ENCODE results near the gene CEP170B.
A peak's percentile ranks its signal among the peaks of the same experiment; 100 is the strongest.

Gene CEP170B

DNA sequence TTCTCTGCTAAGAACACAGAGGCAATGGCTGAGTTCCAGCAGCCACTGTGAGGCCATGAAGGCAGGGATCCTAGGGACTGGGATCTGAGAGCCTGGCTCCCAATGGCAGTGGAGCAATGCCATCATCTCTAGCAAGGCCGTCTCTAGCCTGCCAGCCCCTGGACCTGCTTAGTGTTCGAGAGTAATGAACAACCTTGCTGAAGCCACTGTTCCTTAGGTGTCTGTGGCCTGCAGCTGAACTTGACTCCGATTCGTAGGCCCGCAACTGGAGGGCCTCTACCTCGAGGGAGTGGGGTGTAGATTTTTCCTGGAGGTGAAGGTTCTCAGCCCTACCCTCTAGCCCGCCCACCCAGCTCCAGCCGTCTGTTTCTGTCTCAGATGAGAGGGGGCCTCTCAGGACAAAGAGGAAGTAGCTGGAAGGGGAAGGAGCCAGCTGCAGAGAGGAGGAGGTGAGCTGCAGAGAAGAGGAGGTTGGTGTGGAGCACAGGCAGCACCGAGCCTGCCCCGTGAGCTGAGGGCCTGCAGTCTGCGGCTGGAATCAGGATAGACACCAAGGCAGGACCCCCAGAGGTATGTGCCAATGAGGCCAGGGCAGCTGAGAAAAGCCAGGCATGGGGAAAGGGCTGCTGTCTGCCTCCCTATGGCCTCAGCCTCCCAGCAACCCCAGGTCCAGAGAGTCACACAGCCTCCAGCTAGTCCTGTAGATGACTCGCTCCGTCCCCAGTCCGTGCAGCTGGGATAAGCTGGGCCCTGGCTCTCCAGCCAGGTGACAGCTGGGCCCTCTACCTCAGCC, 59.5 kb downstream of the CEP170B start, which contains the start of gene PLD4:
Gene PLD4, plus strand, starts transcription at position 459 of the 793 bp plus-strand sequence. CDS start 2,262 bp downstream, outside the sequence.
- no peaks in the 10 kb centered on the region for H4K20me1 ChIP-seq (ENCODE audit: control insufficient read depth, insufficient read depth, low read depth, low read length)
- H3K4me2 ChIP-seq (ENCODE audit: low read length): peak within 1 kb of the TSS; percentile 97
- H3K9me3 ChIP-seq (ENCODE audit: control insufficient read depth, insufficient read depth, low read length): peaks cover 7% of the 10 kb centered on the region; the same call in 1 of the 2 replicates
- no peaks in the 10 kb centered on the region for H3K9me2 ChIP-seq (replicated peaks; ENCODE audit: control insufficient read depth, low read length)
- H3K79me2 ChIP-seq (ENCODE audit: control insufficient read depth, low read length): 0 out of 2 replicates have a peak, but pooled peaks cover 4% of the 10 kb centered on the region
- H3K4me1 ChIP-seq (ENCODE audit: control insufficient read depth, low read length): peaks cover 56% of the 10 kb centered on the region
- no peak for TF ChIP-seq CTCF (IDR thresholded peaks at IDR 0.05; ENCODE audit: low read depth, low read length, poor library complexity, severe bottlenecking)
- no peak for TF ChIP-seq EZH2phosphoT487 (IDR thresholded peaks at IDR 0.05; ENCODE audit: borderline replicate concordance, low read length)
- peak within 1 kb of the TSS; percentile 78 for H3K27ac ChIP-seq (ENCODE audit: low read depth, low read length)
- H3K36me3 ChIP-seq (ENCODE audit: control insufficient read depth, low read length): no peaks in the 10 kb centered on the region
- peak within 1 kb of the TSS; percentile 74 for H3K4me3 ChIP-seq (ENCODE audit: low read length)
- H3F3A ChIP-seq (ENCODE audit: control insufficient read depth, insufficient read depth): peaks cover 8% of the 10 kb centered on the region
- H3K27me3 ChIP-seq (ENCODE audit: control insufficient read depth, low read length): 0 out of 2 replicates have a peak, but pooled peaks cover 2% of the 10 kb centered on the region

DNA sequence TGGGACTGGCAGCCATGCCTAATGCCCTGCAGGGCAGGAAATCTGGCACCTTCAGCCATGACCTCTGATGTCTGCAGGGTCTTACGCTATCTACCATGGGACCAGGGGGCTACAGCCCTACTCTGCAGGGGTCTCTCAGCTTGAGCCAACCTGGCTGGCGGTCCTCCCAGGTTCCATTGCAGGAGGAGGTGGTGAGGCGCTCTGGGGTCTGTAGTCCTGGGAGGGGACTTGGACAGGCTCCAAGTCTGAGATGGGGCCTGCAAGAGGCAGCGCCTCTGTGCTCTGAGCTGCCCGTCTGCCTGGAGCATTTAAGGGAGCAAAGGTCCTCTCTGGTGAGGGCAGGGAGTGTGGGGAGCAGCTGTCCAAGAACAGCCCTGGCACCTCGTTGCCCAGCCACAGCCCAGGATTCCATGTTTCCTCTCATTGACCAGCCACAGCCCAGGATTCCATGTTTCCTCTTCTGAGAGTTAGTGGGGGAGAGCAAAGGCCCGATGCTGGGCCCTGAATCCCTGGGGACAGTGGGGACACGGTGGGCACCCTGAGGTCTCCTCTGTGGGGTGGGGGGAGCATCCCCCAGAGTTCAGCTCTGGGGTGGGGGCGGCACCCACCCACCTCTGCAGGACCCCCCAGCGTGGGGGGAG, 60.3 kb downstream of the CEP170B start:
- peak overlapping the region; percentile 74 for H3K4me3 ChIP-seq (ENCODE audit: low read length)
- H3K9me3 ChIP-seq (ENCODE audit: control insufficient read depth, insufficient read depth, low read length): peaks cover 7% of the 10 kb centered on the region; the same call in 1 of the 2 replicates
- 0 out of 2 replicates have a peak, but pooled peaks cover 4% of the 10 kb centered on the region for H3K79me2 ChIP-seq (ENCODE audit: control insufficient read depth, low read length)
- peaks cover 56% of the 10 kb centered on the region for H3K4me1 ChIP-seq (ENCODE audit: control insufficient read depth, low read length)
- H4K20me1 ChIP-seq (ENCODE audit: control insufficient read depth, insufficient read depth, low read depth, low read length): no peaks in the 10 kb centered on the region
- peak overlapping the region; percentile 97 for H3K4me2 ChIP-seq (ENCODE audit: low read length)
- TF ChIP-seq CTCF (IDR thresholded peaks at IDR 0.05; ENCODE audit: low read depth, low read length, poor library complexity, severe bottlenecking): no peak
- TF ChIP-seq EZH2phosphoT487 (IDR thresholded peaks at IDR 0.05; ENCODE audit: borderline replicate concordance, low read length): no peak
- no peaks in the 10 kb centered on the region for H3K36me3 ChIP-seq (ENCODE audit: control insufficient read depth, low read length)
- 0 out of 2 replicates have a peak, but pooled peaks cover 2% of the 10 kb centered on the region for H3K27me3 ChIP-seq (ENCODE audit: control insufficient read depth, low read length)
- peaks cover 12% of the 10 kb centered on the region for H3F3A ChIP-seq (ENCODE audit: control insufficient read depth, insufficient read depth)
- peak overlapping the region; percentile 78 for H3K27ac ChIP-seq (ENCODE audit: low read depth, low read length)
- no peaks in the 10 kb centered on the region for H3K9me2 ChIP-seq (replicated peaks; ENCODE audit: control insufficient read depth, low read length)

GRCh38 chr14:104925855-104926609, 61.0 kb downstream of the CEP170B start:
- Histone ChIP-seq H3K79me2 (ENCODE audit: control insufficient read depth, low read length) (0 out of 2 replicates have a peak, but pooled peaks cover 4% of the 10 kb centered on the region), H3F3A (ENCODE audit: control insufficient read depth, insufficient read depth) (peaks cover 13% of the 10 kb centered on the region), H3K36me3 (ENCODE audit: control insufficient read depth, low read length) (no peaks in the 10 kb centered on the region), H3K9me2 (replicated peaks; ENCODE audit: control insufficient read depth, low read length) (no peaks in the 10 kb centered on the region), H3K9me3 (ENCODE audit: control insufficient read depth, insufficient read depth, low read length) (peaks cover 7% of the 10 kb centered on the region; the same call in 1 of the 2 replicates), H3K27me3 (ENCODE audit: control insufficient read depth, low read length) (no peaks in the 10 kb centered on the region), H3K4me2 (ENCODE audit: low read length) (peak overlapping the region; percentile 97), H3K4me1 (ENCODE audit: control insufficient read depth, low read length) (peaks cover 56% of the 10 kb centered on the region), H3K27ac (ENCODE audit: low read depth, low read length) (peak overlapping the region; percentile 78), H4K20me1 (ENCODE audit: control insufficient read depth, insufficient read depth, low read depth, low read length) (no peaks in the 10 kb centered on the region), H3K4me3 (ENCODE audit: low read length) (peak overlapping the region; percentile 74)
- TF ChIP-seq CTCF (IDR thresholded peaks at IDR 0.05; ENCODE audit: low read depth, low read length, poor library complexity, severe bottlenecking): no peak
- TF ChIP-seq EZH2phosphoT487 (IDR thresholded peaks at IDR 0.05; ENCODE audit: borderline replicate concordance, low read length): no peak
